ENCODE data around the gene FAM184A. TPM values are rescaled to one million over a fixed set of nuclear protein-coding genes. Genes with fewer than 3 reads are reported as not detected.
A peak's percentile ranks its signal among the peaks of the same experiment; 100 is the strongest.

Gene FAM184A
- total RNA-seq, 1 donor from 2014 or later: 0.59 TPM

DNA sequence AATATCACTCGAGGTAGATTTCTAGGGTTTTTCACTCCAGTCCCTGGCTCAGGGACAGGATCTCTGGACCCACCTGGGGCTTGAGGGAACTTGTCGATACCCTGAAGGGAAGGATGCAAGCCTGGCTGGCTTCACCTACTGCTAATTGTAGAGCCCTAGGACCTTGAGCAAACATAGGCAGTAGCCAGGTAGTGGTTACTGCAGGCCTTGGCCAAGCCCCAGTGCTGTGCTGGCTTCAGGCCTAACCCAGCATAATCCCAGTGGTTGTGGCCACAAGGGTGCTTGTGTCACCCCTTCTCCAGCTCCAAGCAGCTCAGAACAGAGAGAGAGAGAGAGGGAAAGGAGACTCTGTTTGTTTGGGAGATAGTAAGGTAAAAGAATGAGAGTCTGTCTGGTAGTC, 137.7 kb downstream of the FAM184A start:
- Mint-ChIP-seq H3K4me1 (ENCODE audit: unreplicated experiment) (peaks cover 2% of the 10 kb centered on the region), H3K9me3 (ENCODE audit: unreplicated experiment) (peaks cover 29% of the 10 kb centered on the region), H3K27ac (ENCODE audit: unreplicated experiment) (no peak overlapping the region), H3K36me3 (ENCODE audit: unreplicated experiment) (peaks cover 3% of the 10 kb centered on the region), H3K27me3 (ENCODE audit: unreplicated experiment) (peaks cover 2% of the 10 kb centered on the region), H3K4me3 (ENCODE audit: unreplicated experiment) (no peak overlapping the region)
- TF ChIP-seq, protein P1, sequence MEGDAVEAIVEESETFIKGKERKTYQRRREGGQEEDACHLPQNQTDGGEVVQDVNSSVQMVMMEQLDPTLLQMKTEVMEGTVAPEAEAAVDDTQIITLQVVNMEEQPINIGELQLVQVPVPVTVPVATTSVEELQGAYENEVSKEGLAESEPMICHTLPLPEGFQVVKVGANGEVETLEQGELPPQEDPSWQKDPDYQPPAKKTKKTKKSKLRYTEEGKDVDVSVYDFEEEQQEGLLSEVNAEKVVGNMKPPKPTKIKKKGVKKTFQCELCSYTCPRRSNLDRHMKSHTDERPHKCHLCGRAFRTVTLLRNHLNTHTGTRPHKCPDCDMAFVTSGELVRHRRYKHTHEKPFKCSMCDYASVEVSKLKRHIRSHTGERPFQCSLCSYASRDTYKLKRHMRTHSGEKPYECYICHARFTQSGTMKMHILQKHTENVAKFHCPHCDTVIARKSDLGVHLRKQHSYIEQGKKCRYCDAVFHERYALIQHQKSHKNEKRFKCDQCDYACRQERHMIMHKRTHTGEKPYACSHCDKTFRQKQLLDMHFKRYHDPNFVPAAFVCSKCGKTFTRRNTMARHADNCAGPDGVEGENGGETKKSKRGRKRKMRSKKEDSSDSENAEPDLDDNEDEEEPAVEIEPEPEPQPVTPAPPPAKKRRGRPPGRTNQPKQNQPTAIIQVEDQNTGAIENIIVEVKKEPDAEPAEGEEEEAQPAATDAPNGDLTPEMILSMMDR (IDR thresholded peaks at IDR 0.05): no peak
- no peak for DNase-seq (ENCODE audit: extremely low spot score, unreplicated experiment)

GRCh38 chr6:118939683-118940082, 138.8 kb downstream of the FAM184A start:
- no peak for DNase-seq (ENCODE audit: extremely low spot score, unreplicated experiment)
- TF ChIP-seq, protein P1 (IDR thresholded peaks at IDR 0.05): no peak
- peaks cover 3% of the 10 kb centered on the region for H3K36me3 Mint-ChIP-seq (ENCODE audit: unreplicated experiment)
- no peak overlapping the region for H3K27ac Mint-ChIP-seq (ENCODE audit: unreplicated experiment)
- peaks cover 18% of the 10 kb centered on the region for H3K9me3 Mint-ChIP-seq (ENCODE audit: unreplicated experiment)
- no peak overlapping the region for H3K4me3 Mint-ChIP-seq (ENCODE audit: unreplicated experiment)
- H3K4me1 Mint-ChIP-seq (ENCODE audit: unreplicated experiment): peaks cover 10% of the 10 kb centered on the region
- H3K27me3 Mint-ChIP-seq (ENCODE audit: unreplicated experiment): peaks cover 2% of the 10 kb centered on the region

DNA sequence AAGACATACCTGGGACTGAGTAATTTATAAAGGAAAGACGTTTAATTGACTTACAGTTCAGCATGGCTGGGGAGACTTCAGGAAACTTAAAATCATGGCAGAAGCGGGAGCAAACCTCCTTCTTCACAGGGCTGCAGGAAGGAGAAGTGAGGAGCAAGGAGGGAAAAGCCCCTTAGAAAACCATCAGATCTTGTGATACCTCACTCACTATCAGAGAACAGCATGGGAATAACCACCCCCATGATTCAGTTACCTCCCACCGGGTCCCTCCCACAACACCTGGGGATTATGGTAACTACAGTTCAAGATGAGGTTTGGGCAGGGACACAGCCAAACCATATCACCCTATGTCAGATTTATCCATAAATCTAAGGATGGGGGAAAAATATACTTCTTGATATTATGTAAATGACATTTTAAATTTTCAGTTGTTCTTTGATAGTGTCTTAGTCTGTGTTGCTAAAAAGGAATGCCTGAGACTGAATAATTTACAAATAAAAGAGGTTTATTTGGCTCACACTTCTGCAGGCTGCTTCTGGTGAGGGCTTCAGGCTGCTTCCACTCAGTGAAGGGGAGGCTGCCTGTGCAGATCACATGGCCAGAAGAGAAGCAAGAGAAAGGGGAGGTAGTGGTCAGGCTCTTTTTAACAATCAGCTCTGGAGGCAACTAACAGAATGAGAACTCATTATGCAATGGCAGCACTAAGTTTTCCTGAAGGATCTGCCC, 142.3 kb downstream of the FAM184A start:
- Mint-ChIP-seq H3K36me3 (ENCODE audit: unreplicated experiment) (peaks cover 3% of the 10 kb centered on the region), H3K4me1 (ENCODE audit: unreplicated experiment) (peaks cover 21% of the 10 kb centered on the region), H3K27me3 (ENCODE audit: unreplicated experiment) (no peaks in the 10 kb centered on the region), H3K9me3 (ENCODE audit: unreplicated experiment) (no peaks in the 10 kb centered on the region), H3K27ac (ENCODE audit: unreplicated experiment) (no peak overlapping the region), H3K4me3 (ENCODE audit: unreplicated experiment) (peak overlapping the region; percentile 93)
- TF ChIP-seq, protein P1 (IDR thresholded peaks at IDR 0.05): no peak
- DNase-seq (ENCODE audit: extremely low spot score, unreplicated experiment): no peak

GRCh38 chr6:118935331-118935668, 143.2 kb downstream of the FAM184A start:
- peak overlapping the region; percentile 93 for H3K4me3 Mint-ChIP-seq (ENCODE audit: unreplicated experiment)
- H3K27ac Mint-ChIP-seq (ENCODE audit: unreplicated experiment): peak overlapping the region; percentile 81
- no peaks in the 10 kb centered on the region for H3K27me3 Mint-ChIP-seq (ENCODE audit: unreplicated experiment)
- H3K4me1 Mint-ChIP-seq (ENCODE audit: unreplicated experiment): peaks cover 21% of the 10 kb centered on the region
- DNase-seq (ENCODE audit: extremely low spot score, unreplicated experiment): no peak
- peaks cover 11% of the 10 kb centered on the region for H3K36me3 Mint-ChIP-seq (ENCODE audit: unreplicated experiment)
- H3K9me3 Mint-ChIP-seq (ENCODE audit: unreplicated experiment): no peaks in the 10 kb centered on the region
- TF ChIP-seq, protein P1 (IDR thresholded peaks at IDR 0.05): no peak

GRCh38 chr6:118934461-118935330, 143.8 kb downstream of the FAM184A start, which contains the start of gene MCM9:
Gene MCM9, minus strand, starts transcription at chr6:118935159. Its CDS starts 3,436 bp downstream, at chr6:118931723.
- Mint-ChIP-seq H3K4me1 (ENCODE audit: unreplicated experiment) (peaks cover 21% of the 10 kb centered on the region), H3K9me3 (ENCODE audit: unreplicated experiment) (no peaks in the 10 kb centered on the region), H3K36me3 (ENCODE audit: unreplicated experiment) (peaks cover 11% of the 10 kb centered on the region), H3K27ac (ENCODE audit: unreplicated experiment) (peak within 1 kb of the TSS; percentile 90), H3K27me3 (ENCODE audit: unreplicated experiment) (no peaks in the 10 kb centered on the region), H3K4me3 (ENCODE audit: unreplicated experiment) (peak within 1 kb of the TSS; percentile 93)
- TF ChIP-seq, protein P1 (IDR thresholded peaks at IDR 0.05): no peak
- peak; percentile 91 for DNase-seq (ENCODE audit: extremely low spot score, unreplicated experiment)

Measured in osteocyte (in vitro differentiated cells).